K562 (cell line): ENCODE data around the gene MIDN. TPM values are rescaled to one million over a fixed set of nuclear protein-coding genes. Genes with fewer than 3 reads are reported as not detected.

Experiments used
- ARID2 ChIP-seq: fragments of 450-650 bp; IDR thresholded peaks from 2 replicates; pipeline ENCODE4 v1.6.1; 2017; ENCODE audit warnings: antibody characterized with exemption, mild to moderate bottlenecking
- ASH1L ChIP-seq: fragments of 450-650 bp; IDR thresholded peaks from 2 replicates; pipeline ENCODE4 v1.6.1; 2018; ENCODE audit warnings: borderline replicate concordance, mild to moderate bottlenecking, low read depth; ENCODE audit not compliant: partially characterized antibody
- BACH1 ChIP-seq: fragments of 200-800 bp; sonication (Bioruptor generic); IDR thresholded peaks from 2 replicates; pipeline ENCODE4 v1.6.1; 2016; ENCODE audit warnings: missing genetic modification characterization, missing compliant biosample characterization
- ETV1 ChIP-seq: fragments of 450-650 bp; conservative IDR thresholded peaks from 2 replicates; pipeline ENCODE4 v1.6.1; 2016; ENCODE audit warnings: missing genetic modification characterization, control low read depth, low read depth, missing compliant biosample characterization
- GATAD2B ChIP-seq: fragments of 450-650 bp; IDR thresholded peaks from 2 replicates; pipeline ENCODE4 v1.6.1; 2017; ENCODE audit warnings: mild to moderate bottlenecking, borderline replicate concordance
- KLF1 ChIP-seq: fragments of 450-650 bp; IDR thresholded peaks from 2 replicates; pipeline ENCODE4 v1.6.1; 2016; ENCODE audit warnings: missing genetic modification characterization, missing compliant biosample characterization
- MTF1 ChIP-seq: fragments of 250-450 bp; sonication (Bioruptor Pico); IDR thresholded peaks from 2 replicates; pipeline ENCODE4 v1.9.0; 2021; ENCODE audit warnings: moderate library complexity, mild to moderate bottlenecking, inconsistent platforms, borderline replicate concordance
- NCOA6 ChIP-seq: fragments of 450-650 bp; IDR thresholded peaks from 2 replicates; pipeline ENCODE4 v1.6.1; 2017; ENCODE audit warnings: mild to moderate bottlenecking
- NFIC ChIP-seq: fragments of 450-650 bp; IDR thresholded peaks from 2 replicates; pipeline ENCODE4 v1.6.1; 2017; ENCODE audit warnings: mild to moderate bottlenecking, inconsistent platforms
- NR4A1 ChIP-seq, 2 experiments: fragments of 250-450 bp in 1 of 2; fragments of 450-650 bp in 1 of 2; sonication (Bioruptor Pico) in 1 of 2; IDR thresholded peaks; 2 replicates each; pipeline versions ENCODE4 v1.4.0 to v1.6.1; 2016 to 2020; ENCODE audit warnings: mild to moderate bottlenecking in 2 of 2, missing compliant biosample characterization in 1 of 2, missing genetic modification characterization in 1 of 2, moderate library complexity in 1 of 2
- POLR2B ChIP-seq: fragments of 450-650 bp; IDR thresholded peaks from 2 replicates; pipeline ENCODE4 v1.6.1; 2018; ENCODE audit warnings: low read depth; ENCODE audit not compliant: partially characterized antibody
- RBM34 ChIP-seq: fragments of 200-400 bp; formaldehyde crosslinking; IDR thresholded peaks from 2 replicates; pipeline ENCODE4 v1.6.1; 2018; ENCODE audit warnings: low read length, borderline replicate concordance; ENCODE audit not compliant: insufficient read depth
- SETDB1 ChIP-seq: IDR thresholded peaks from one replicate; pipeline ENCODE4 v1.6.1; 2012; ENCODE audit warnings: low read length, control low read depth, inconsistent platforms
- SMAD1 ChIP-seq: fragments of 150-350 bp; IDR thresholded peaks from 2 replicates; pipeline ENCODE4 v1.6.1; 2014; ENCODE audit warnings: low read length, low read depth; ENCODE audit not compliant: partially characterized antibody
- ZNF146 ChIP-seq: IDR thresholded peaks from one replicate; pipeline ENCODE4 v1.6.1; 2018; ENCODE audit warnings: missing compliant biosample characterization; ENCODE audit not compliant: unreplicated experiment
- ZNF263 ChIP-seq: sonication (generic); formaldehyde crosslinking; IDR thresholded peaks from 2 replicates; pipeline ENCODE4 v1.8.0; 2022; ENCODE audit warnings: mild to moderate bottlenecking, missing genetic modification reagents, borderline replicate concordance
- ZNF311 ChIP-seq: fragments of 250-450 bp; sonication (Bioruptor Pico); IDR thresholded peaks from 2 replicates; pipeline ENCODE4 v1.4.0; 2020; ENCODE audit warnings: mild to moderate bottlenecking, moderate library complexity
- ZNF79 ChIP-seq: fragments of 250-450 bp; sonication (Bioruptor Pico); IDR thresholded peaks from 2 replicates; pipeline ENCODE4 v1.4.0; 2020; ENCODE audit warnings: low read depth, mild to moderate bottlenecking, moderate library complexity
- ZZZ3 ChIP-seq: fragments of 450-650 bp; IDR thresholded peaks from 2 replicates; pipeline ENCODE4 v1.6.1; 2016; ENCODE audit warnings: antibody characterized with exemption, mild to moderate bottlenecking, moderate library complexity
- polyA plus RNA-seq, 8 experiments: library from polyadenylated mRNA; depleted of rRNA in 4 of 8; stranded (reverse) in 5 of 8; unstranded in 3 of 8; fragments of >200 nt; fragmentation: Nextera tagmentation in 2 of 8; fragmentation: Illumina TruSeq in 1 of 8; extraction: Ambion mirVana in 2 of 8; extraction: Trizol in 1 of 8; gene quantifications; 2 replicates each; pipeline versions ENCODE4 v1.2.1 to v1.2.3, GENCODE V29; 2011 to 2014; ENCODE audit warnings: inconsistent platforms in 1 of 8, missing spikeins in 1 of 8
- total RNA-seq, 7 experiments: library from RNA; depleted of rRNA in 6 of 7; stranded (reverse); fragments of >200 nt in 6 of 7; fragmentation: Illumina TruSeq in 2 of 7; extraction: Trizol in 2 of 7; gene quantifications; 2 replicates each; pipeline versions ENCODE4 v1.2.1 to v1.2.3, GENCODE V29; 2011 to 2021; ENCODE audit warnings: low replicate concordance in 1 of 7
- TF ChIP-seq, protein P1 (sequence below): fragments of 450-650 bp; formaldehyde crosslinking; IDR thresholded peaks from 2 replicates; pipeline ENCODE4 v1.4.0; 2020; ENCODE audit warnings: mild to moderate bottlenecking, moderate library complexity
- TF ChIP-seq, protein P2 (sequence below): sonication (generic); formaldehyde crosslinking; IDR thresholded peaks from 2 replicates; pipeline ENCODE4 v1.8.1; 2022; ENCODE audit warnings: missing genetic modification reagents
- TF ChIP-seq, protein P3 (sequence below): fragments of 450-650 bp; formaldehyde crosslinking; IDR thresholded peaks from 2 replicates; pipeline ENCODE4 v1.4.0; 2020; ENCODE audit warnings: mild to moderate bottlenecking, moderate library complexity
- TF ChIP-seq, protein P4 (sequence below): sonication (generic); formaldehyde crosslinking; IDR thresholded peaks from 2 replicates; pipeline ENCODE4 v1.8.1; 2023; ENCODE audit warnings: mild to moderate bottlenecking, missing genetic modification reagents

The MIDN gene
- total and polyA plus RNA-seq, 9 of the 15 experiments (the other 6 are each of a cell fraction or from before 2014, with no cell fraction given), result 0.17 to 120 (median 10.1) TPM

DNA sequence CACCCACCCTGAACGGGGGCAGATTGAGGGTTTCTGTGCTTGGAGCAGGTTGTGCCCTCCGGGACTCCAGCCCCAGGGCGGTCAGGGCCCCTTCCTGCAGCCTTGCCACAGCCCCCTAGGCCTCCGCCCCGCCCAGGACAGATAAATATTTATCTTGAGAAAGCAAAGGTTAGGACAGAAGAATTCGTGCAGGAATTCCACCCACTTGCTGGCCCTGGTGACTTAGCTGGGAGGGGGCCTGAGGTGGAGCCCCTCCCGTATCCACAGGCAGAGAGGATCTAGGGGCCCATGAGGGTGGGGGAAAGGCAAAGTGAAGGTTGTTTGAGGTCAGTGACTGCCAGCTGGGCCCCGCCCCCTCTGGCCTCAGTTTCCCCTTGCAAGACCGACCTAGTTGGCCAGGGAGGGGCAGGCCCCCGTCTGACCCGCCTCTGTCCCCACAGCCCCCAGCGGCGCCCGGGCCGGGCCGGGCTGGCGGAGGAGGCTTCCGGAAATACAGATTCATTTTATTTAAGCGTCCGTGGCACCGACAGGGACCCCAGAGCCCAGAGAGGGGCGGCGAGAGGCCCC lies 5.2 kb downstream of the MIDN start (continued):
- TF ChIP-seq, protein P1, sequence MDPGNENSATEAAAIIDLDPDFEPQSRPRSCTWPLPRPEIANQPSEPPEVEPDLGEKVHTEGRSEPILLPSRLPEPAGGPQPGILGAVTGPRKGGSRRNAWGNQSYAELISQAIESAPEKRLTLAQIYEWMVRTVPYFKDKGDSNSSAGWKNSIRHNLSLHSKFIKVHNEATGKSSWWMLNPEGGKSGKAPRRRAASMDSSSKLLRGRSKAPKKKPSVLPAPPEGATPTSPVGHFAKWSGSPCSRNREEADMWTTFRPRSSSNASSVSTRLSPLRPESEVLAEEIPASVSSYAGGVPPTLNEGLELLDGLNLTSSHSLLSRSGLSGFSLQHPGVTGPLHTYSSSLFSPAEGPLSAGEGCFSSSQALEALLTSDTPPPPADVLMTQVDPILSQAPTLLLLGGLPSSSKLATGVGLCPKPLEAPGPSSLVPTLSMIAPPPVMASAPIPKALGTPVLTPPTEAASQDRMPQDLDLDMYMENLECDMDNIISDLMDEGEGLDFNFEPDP (CRISPR knock-in tag), result no peak
- TF ChIP-seq RBM34 (no peak), POLR2B (no peak), NR4A1 (CRISPR knock-in tag; IDR thresholded peaks at IDR 0.05) (no peak), NR4A1 (tag; IDR thresholded peaks at IDR 0.05) (no peak), MTF1 (CRISPR knock-in tag) (no peak), BACH1 (tag) (no peak), NFIC (no peak), ZNF263 (CRISPR knock-in tag) (0 out of 2 replicates have a peak, but pooled peaks have one; percentile 7), KLF1 (tag) (no peak), ZNF311 (no peak), ZZZ3 (no peak), GATAD2B (no peak), ETV1 (tag) (no peak), ZNF79 (CRISPR knock-in tag) (no peak), NCOA6 (no peak), SETDB1 (no peak), ARID2 (no peak), ZNF146 (CRISPR knock-in tag) (no peak), ASH1L (no peak), SMAD1 (no peak)
- TF ChIP-seq, protein P2, sequence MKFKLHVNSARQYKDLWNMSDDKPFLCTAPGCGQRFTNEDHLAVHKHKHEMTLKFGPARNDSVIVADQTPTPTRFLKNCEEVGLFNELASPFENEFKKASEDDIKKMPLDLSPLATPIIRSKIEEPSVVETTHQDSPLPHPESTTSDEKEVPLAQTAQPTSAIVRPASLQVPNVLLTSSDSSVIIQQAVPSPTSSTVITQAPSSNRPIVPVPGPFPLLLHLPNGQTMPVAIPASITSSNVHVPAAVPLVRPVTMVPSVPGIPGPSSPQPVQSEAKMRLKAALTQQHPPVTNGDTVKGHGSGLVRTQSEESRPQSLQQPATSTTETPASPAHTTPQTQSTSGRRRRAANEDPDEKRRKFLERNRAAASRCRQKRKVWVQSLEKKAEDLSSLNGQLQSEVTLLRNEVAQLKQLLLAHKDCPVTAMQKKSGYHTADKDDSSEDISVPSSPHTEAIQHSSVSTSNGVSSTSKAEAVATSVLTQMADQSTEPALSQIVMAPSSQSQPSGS (CRISPR knock-in tag), result no peak
- TF ChIP-seq, protein P3, sequence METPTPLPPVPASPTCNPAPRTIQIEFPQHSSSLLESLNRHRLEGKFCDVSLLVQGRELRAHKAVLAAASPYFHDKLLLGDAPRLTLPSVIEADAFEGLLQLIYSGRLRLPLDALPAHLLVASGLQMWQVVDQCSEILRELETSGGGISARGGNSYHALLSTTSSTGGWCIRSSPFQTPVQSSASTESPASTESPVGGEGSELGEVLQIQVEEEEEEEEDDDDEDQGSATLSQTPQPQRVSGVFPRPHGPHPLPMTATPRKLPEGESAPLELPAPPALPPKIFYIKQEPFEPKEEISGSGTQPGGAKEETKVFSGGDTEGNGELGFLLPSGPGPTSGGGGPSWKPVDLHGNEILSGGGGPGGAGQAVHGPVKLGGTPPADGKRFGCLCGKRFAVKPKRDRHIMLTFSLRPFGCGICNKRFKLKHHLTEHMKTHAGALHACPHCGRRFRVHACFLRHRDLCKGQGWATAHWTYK (CRISPR knock-in tag), result no peak
- TF ChIP-seq, protein P4, sequence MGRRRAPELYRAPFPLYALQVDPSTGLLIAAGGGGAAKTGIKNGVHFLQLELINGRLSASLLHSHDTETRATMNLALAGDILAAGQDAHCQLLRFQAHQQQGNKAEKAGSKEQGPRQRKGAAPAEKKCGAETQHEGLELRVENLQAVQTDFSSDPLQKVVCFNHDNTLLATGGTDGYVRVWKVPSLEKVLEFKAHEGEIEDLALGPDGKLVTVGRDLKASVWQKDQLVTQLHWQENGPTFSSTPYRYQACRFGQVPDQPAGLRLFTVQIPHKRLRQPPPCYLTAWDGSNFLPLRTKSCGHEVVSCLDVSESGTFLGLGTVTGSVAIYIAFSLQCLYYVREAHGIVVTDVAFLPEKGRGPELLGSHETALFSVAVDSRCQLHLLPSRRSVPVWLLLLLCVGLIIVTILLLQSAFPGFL (CRISPR knock-in tag), result no peak
